Right ventricle myocardium superior (tissue), 1 donor: ENCODE measurements around the gene PAPPA. TPM values are rescaled to one million over a fixed set of nuclear protein-coding genes. Genes with fewer than 3 reads are reported as not detected.

Experiments
- ATAC-seq: fragments of 200-7000 bp; cut with Tn5 transposase; one replicate; pipeline ENCODE4 v1.9.1; 2020; ENCODE audit warnings: mild to moderate bottlenecking; ENCODE audit not compliant: poor library complexity
- DNase-seq: peaks from one replicate; pipeline ENCODE4 v3.0.0-alpha.2; 2020
- intact Hi-C: fragments of 100-400 bp; cut with DNase I; formaldehyde crosslinking; loops from one replicate; pipeline ENCODE4 v1.11.2; 2022
- total RNA-seq: library from RNA; stranded (reverse); fragmentation: NEBNext Ultra II Directional; extraction: Animal tissue kit (Norgen Biotek cat#: 25700); gene quantifications from one replicate; pipeline ENCODE4 v1.2.1, GENCODE V29; 2021
- donor health status: DM: no; HTN: yes; CAD: no; lungs with severe emphysema.

PAPPA gene
- total RNA-seq, 1 donor from 2014 or later = 1.2 TPM

DNA sequence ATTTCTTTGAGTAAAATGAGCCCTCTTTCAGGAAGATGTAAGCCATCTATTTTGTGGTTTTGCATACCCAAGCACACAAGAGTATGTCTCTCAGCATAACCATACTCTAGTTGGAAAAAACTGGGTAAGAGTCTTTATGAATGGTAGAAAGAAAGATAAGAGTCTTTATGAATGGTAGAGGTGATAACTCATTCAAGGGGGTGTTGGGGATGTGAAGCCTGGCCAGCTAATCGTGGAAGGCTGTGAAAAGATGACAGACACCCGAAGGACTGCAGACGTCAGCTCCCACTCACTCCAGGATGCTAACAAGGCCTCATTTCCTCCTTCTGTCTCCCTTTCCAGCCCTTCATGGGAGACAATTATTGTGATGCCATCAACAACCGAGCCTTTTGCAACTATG, 228.5 kb downstream of the PAPPA start:
- intact Hi-C loops = no loop called here
- ATAC-seq (no peak), DNase-seq (no peak)

- no peak for ATAC-seq
- no peak for DNase-seq
- intact Hi-C loops = no loop called here
These were observed 229.5 kb downstream of the PAPPA start for GRCh38 chr9:116383133-116383532.

DNA sequence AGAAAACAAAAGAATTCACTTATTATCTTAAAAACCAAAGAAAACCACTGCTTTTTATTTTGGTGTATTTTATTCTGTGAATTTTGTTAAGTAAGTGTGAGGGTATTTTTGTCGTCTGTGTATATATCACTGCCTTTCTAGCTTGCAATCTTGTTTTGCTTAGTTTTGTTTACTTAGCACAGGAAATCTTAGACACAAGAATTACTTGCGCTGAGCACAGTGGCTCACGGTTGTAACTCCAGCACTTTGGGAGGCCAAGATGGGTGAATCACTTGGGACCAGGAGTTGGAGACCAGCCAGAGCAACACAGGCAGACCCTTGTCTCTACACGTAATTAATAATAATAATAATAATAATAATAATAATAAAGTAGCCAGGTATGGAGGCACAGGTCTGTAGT, 230.3 kb downstream of the PAPPA start:
- DNase-seq (no peak), ATAC-seq (no peak)
- intact Hi-C loops = no loop called here

DNA sequence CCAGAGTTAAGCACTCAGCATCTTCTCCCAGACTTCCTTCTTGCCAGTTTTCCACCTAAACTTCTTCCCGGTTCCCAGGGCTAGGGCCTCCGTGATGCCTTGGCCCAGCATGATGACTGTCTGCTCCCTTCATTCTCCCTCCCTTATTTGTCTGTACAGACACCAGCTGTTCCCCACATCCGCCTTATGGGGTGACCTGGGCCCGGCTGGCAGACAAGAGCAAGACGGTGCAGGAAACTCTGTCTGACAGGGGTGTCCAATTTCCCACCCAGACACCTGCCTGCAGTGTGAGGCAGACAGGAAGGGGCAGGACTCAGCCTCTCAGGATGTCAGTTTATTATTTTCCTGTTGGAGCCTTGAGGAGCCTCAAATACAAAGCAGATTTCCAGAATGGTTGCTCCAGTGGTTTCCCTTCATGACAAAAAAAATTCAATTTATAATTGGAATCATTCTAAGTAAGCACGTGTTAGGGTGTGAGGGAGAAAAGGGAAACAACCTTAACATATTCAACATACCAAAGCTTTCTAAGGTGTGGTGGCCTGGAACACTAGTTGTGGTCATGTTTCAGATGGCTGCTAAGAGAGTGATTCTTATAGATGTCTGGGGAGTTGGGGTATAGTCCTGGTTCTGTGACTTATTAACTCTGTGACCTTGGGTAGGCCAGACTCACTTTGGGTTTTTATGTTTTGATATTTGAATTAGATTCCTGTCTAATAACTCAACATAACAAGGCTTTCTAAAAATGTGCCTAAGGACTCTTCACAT, 234.5 kb downstream of the PAPPA start:
- DNase-seq (no peak), ATAC-seq (no peak)
- intact Hi-C loops = no loop called here

DNA sequence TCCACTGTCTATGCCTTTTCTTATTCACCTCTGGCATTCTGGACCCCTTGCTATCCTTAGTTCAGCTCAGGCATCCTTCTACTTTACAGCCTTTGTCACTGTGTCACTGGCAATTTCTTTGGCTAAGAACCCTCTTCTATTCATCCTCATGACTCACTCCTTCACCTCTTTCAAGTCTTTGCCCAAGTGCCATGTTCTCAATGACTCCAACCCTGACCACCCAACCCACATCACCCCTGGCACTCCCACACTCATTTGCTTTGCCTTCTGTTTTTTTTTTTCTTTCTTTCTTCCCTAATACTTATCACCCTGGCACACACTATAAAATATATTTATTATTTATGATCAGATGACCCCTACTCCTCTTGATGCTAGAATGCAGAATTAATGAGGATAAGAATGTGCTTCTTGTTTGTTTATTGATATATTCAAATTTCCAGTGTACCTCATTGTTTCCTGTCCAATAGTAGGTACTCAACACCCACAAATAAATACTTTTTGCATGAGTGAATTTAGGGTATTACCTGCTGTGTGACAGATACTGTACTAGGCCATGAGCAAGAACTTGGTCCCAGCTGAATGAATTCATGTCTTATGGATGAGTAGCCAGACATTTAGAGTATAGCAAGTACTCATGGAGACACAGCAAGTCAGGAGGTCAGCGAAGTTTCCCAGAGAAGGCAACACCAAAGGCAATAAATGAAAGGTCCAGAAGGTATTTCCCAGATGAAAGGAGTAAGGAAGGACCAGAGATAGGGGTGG, 236.1 kb downstream of the PAPPA start:
- no peak for DNase-seq
- intact Hi-C loops = no loop called here
- no peak for ATAC-seq

GRCh38 chr9:116390303-116391228, 237.0 kb downstream of the PAPPA start:
- DNase-seq = no peak
- ATAC-seq = no peak
- intact Hi-C loops = no loop called here

DNA sequence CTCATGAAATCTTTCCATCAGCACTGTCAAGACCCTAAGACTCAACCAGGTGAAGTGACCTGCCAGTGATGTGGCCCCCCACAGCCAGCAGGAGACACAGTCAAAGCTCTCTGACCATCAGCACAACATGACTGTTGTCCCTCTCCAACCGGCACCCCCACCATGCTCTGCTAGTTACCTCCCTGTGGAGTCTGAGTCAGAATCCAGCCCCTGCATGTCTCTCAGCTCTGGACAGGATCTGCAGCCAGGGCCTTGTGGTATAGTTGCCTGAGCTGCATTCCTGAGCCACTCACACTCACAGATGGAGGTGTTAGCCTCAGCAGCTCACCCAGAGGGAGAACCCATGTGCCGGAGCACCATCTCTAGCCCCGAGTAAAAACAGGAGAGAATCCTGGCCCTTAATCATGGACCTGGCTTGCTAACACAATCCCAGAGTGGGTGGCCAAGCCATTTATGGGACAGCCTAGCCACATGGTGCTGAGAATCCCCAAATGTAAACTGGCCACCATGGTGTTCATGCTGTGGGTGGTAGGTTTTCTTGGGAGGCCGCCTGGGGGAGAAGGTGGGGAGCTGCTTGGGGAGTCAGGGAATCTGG, 237.8 kb downstream of the PAPPA start:
- no peak for DNase-seq
- no peak for ATAC-seq
- intact Hi-C loops = no loop called here

- no peak for DNase-seq
- intact Hi-C loops = no loop called here
- ATAC-seq = no peak
These were observed 239.6 kb downstream of the PAPPA start for GRCh38 chr9:116393198-116393597.

- intact Hi-C loops = no loop called here
- DNase-seq = no peak
- no peak for ATAC-seq
These were observed 240.5 kb downstream of the PAPPA start for GRCh38 chr9:116394070-116394469.

GRCh38 chr9:116394894-116395698, 241.5 kb downstream of the PAPPA start:
- DNase-seq (no peak), ATAC-seq (no peak)
- intact Hi-C loops = no loop called here

GRCh38 chr9:116395699-116396037, 242.1 kb downstream of the PAPPA start:
- intact Hi-C loops = no loop called here
- DNase-seq (no peak), ATAC-seq (no peak)

GRCh38 chr9:116403171-116403570, 249.6 kb downstream of the PAPPA start:
- DNase-seq (no peak), ATAC-seq (no peak)
- intact Hi-C loops = no loop called here

- no peak for ATAC-seq
- intact Hi-C loops = no loop called here
- no peak for DNase-seq
These were observed 250.6 kb downstream of the PAPPA start for GRCh38 chr9:116404228-116404627.

GRCh38 chr9:116405321-116405720, 251.7 kb downstream of the PAPPA start:
- ATAC-seq (no peak), DNase-seq (no peak)
- intact Hi-C loops = no loop called here

DNA sequence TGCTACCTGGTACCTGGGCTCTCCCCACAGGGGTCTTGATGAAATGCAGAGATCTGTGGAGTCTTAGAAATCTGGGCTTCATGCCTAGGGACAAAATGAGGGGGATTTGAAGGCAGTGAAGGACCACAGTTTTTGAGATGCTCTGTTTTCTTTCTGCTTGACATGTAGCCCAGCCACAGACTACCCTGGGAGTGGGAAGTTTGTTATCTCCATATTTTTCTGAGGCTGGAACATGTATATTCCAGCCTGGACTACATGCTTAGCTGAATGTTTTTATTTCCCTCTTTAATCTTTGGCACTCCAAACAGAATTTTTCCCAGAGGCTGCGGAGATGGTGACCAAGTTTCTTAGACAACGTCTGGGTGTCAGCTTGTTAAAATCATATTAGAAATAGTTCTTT, 252.9 kb downstream of the PAPPA start:
- intact Hi-C loops = no loop called here
- DNase-seq = no peak
- no peak for ATAC-seq

- ATAC-seq (no peak), DNase-seq (no peak)
- intact Hi-C loops = no loop called here
These were observed 255.5 kb downstream of the PAPPA start for GRCh38 chr9:116409129-116409528.

DNA sequence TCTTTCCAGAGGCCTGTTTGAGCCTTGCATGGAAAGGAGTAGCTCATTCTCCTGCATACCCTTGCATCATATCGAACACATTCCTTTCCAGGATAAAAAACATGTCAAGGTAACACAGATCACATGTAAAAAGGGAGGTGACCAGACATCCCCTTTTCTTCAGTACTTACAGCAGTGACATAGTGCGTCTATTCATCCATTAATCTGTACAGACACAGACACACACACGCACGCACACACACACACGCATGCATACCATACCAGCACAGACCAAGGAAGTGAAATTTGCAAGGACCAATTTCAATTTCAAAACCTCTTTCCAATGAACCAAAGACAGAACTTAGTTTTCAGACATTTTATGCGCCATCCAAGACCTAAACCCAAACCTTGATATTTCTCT, 256.0 kb downstream of the PAPPA start:
- ATAC-seq = no peak
- intact Hi-C loops = no loop called here

GRCh38 chr9:116411506-116411905, 257.9 kb downstream of the PAPPA start:
- ATAC-seq (no peak), DNase-seq (no peak)
- intact Hi-C loops = no loop called here

More for the DNA sequence above, 256.0 kb downstream of the PAPPA start:
- no peak for DNase-seq
